ENCODE data around the gene CHID1.

DNA sequence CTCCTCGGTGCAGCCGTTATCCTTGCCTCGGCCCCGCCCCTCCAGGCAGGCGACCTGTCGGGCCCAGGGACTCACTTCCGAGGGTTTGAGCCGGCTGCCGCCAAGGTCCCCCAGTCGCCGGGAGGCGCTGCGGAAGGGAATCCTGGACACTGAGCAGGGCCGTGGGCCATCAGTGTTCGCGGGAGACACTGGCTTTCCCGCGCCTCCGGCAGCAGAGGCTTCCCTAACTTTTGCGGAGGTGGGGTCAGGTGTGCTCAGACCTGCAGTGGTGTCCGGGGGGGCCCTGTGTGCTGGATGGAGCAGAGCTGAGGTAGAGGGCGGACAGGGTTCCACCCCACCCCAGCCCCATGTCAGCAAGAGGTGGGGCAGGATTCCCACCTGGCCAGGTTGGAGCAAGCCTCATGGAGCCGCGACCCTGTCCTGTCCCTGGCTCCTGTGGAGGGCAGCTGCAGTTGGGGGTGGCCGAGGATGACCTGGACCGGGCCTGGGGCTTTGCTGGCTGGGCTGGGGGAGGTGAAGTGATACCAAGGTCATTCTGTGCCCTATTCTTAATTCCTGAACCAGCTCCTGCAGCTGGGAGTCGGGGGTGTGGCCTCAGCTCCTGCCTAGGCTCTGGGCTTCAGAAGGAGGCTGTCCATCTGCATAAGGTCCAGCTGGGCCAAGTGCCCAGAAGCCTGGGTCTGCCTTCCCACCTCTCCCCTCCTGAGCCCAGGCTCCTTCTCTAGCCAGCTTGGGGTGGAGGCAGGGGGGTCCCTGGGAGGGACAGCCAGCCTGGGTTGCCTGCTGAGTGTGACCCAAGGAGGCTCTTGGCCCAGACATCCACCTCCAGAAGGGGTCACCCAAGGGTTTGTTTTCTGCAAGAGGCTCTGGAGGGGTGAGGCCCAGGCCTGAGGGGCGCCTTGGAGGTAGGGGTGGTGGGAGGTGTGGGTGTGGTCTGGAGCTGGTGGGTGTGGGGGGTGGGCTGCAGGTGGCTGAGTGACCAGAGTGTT lies 59.5 kb downstream of the CHID1 start:
- TF ChIP-seq KLF6 (CRISPR knock-in tag; IDR thresholded peaks at IDR 0.05; ENCODE audit: borderline replicate concordance) (no peak), MYNN (IDR thresholded peaks at IDR 0.05) (no peak), MYNN (CRISPR knock-in tag; IDR thresholded peaks at IDR 0.05) (no peak), JUN (IDR thresholded peaks at IDR 0.05; ENCODE audit: borderline replicate concordance, low read depth, low read length) (no peak), JUN (CRISPR knock-in tag; IDR thresholded peaks at IDR 0.05; ENCODE audit: borderline replicate concordance) (no peak), ZZZ3 (IDR thresholded peaks at IDR 0.05) (no peak), ZNF445 (CRISPR knock-in tag; IDR thresholded peaks at IDR 0.05; ENCODE audit: low read depth) (no peak), RHOXF2B (CRISPR knock-in tag; conservative IDR thresholded peaks at IDR 0.05) (no peak), TSC22D4 (tag; IDR thresholded peaks at IDR 0.05) (no peak)
- TF ChIP-seq, protein P1, sequence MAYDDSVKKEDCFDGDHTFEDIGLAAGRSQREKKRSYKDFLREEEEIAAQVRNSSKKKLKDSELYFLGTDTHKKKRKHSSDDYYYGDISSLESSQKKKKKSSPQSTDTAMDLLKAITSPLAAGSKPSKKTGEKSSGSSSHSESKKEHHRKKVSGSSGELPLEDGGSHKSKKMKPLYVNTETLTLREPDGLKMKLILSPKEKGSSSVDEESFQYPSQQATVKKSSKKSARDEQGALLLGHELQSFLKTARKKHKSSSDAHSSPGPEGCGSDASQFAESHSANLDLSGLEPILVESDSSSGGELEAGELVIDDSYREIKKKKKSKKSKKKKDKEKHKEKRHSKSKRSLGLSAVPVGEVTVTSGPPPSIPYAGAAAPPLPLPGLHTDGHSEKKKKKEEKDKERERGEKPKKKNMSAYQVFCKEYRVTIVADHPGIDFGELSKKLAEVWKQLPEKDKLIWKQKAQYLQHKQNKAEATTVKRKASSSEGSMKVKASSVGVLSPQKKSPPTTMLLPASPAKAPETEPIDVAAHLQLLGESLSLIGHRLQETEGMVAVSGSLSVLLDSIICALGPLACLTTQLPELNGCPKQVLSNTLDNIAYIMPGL (CRISPR knock-in tag; IDR thresholded peaks at IDR 0.05), result no peak
